ENCODE data around the gene PODNL1. TPM values are rescaled to one million over a fixed set of nuclear protein-coding genes. Genes with fewer than 3 reads are reported as not detected.

PODNL1 gene
- total and polyA plus RNA-seq, 8 donors = 0.92 to 3.4 (median 1.3) TPM; not detected in 5

- Histone ChIP-seq H3K4me1 (peaks cover 35 to 50% (median 36%) of the 10 kb centered on the region in 4 donors), H3K4me3 (no peak overlapping the region), H3K27ac (peak overlapping the region in 1 of 5 donors; percentile 10), H3K9me3 (no peaks in the 10 kb centered on the region), H3K36me3 (peaks cover 4 to 46% (median 36%) of the 10 kb centered on the region in 4 donors), H3K27me3 (no peaks in the 10 kb centered on the region)
- TF ChIP-seq POLR2AphosphoS5 (IDR thresholded peaks at IDR 0.05) (no peak), POLR2A (IDR thresholded peaks at IDR 0.05) (no peak), EP300 (IDR thresholded peaks at IDR 0.05) (no peak), CTCF (IDR thresholded peaks at IDR 0.05) (no peak)
- no peak for DNase-seq
- intact Hi-C loops (cut with DNase I; ENCODE audit: low total_unique reads) = no loop called here
- 97 to 99% (median 98%) methylated on average over 5 to 9 of the region's 9 CpGs for WGBS, 5 donors
Observed at GRCh38 chr19:13982773-13983172, 44.6 kb upstream of the PODNL1 start.

- 94 to 96% (median 94%) methylated on average over 10 to 17 of the region's 17 CpGs for WGBS, 5 donors
- no peak for TF ChIP-seq EP300 (IDR thresholded peaks at IDR 0.05)
- no peak for TF ChIP-seq POLR2A (IDR thresholded peaks at IDR 0.05)
- TF ChIP-seq POLR2AphosphoS5 (IDR thresholded peaks at IDR 0.05) = no peak
- no peak for TF ChIP-seq CTCF (IDR thresholded peaks at IDR 0.05)
- intact Hi-C loops (cut with DNase I; ENCODE audit: low total_unique reads) = no loop called here
- H3K27ac ChIP-seq = no peak overlapping the region
- H3K4me3 ChIP-seq = no peak overlapping the region
- no peaks in the 10 kb centered on the region for H3K27me3 ChIP-seq
- DNase-seq = peak in 1 of 2 donors; percentile 57
- H3K36me3 ChIP-seq = peaks cover 4 to 48% (median 34%) of the 10 kb centered on the region in 4 donors
- H3K9me3 ChIP-seq = no peaks in the 10 kb centered on the region
- H3K4me1 ChIP-seq = peaks cover 28 to 43% (median 30%) of the 10 kb centered on the region in 4 donors
Observed at GRCh38 chr19:13981988-13982501, 43.8 kb upstream of the PODNL1 start.

GRCh38 chr19:13981467-13981866, 43.2 kb upstream of the PODNL1 start:
- DNase-seq = no peak
- H3K36me3 ChIP-seq = peaks cover 4 to 49% (median 38%) of the 10 kb centered on the region in 4 donors
- WGBS, 5 donors = 80 to 87% (median 85%) methylated on average over 7 to 9 of the region's 9 CpGs
- H3K27ac ChIP-seq = no peak overlapping the region
- intact Hi-C loops (cut with DNase I; ENCODE audit: low total_unique reads) = no loop called here
- H3K4me1 ChIP-seq = peaks cover 24 to 37% (median 26%) of the 10 kb centered on the region in 4 donors
- no peaks in the 10 kb centered on the region for H3K27me3 ChIP-seq
- H3K9me3 ChIP-seq = no peaks in the 10 kb centered on the region
- no peak for TF ChIP-seq POLR2AphosphoS5 (IDR thresholded peaks at IDR 0.05)
- no peak for TF ChIP-seq EP300 (IDR thresholded peaks at IDR 0.05)
- no peak for TF ChIP-seq POLR2A (IDR thresholded peaks at IDR 0.05)
- no peak for TF ChIP-seq CTCF (IDR thresholded peaks at IDR 0.05)
- no peak overlapping the region for H3K4me3 ChIP-seq

GRCh38 chr19:13981021-13981420, 42.8 kb upstream of the PODNL1 start:
- peaks cover 20 to 33% (median 25%) of the 10 kb centered on the region in 4 donors for H3K4me1 ChIP-seq
- no peaks in the 10 kb centered on the region for H3K27me3 ChIP-seq
- no peak for TF ChIP-seq EP300 (IDR thresholded peaks at IDR 0.05)
- TF ChIP-seq POLR2AphosphoS5 (IDR thresholded peaks at IDR 0.05) = no peak
- TF ChIP-seq CTCF (IDR thresholded peaks at IDR 0.05) = no peak
- no peak for TF ChIP-seq POLR2A (IDR thresholded peaks at IDR 0.05)
- no peak overlapping the region for H3K4me3 ChIP-seq
- intact Hi-C loops (cut with DNase I; ENCODE audit: low total_unique reads) = no loop called here
- H3K27ac ChIP-seq = no peak overlapping the region
- H3K9me3 ChIP-seq = no peaks in the 10 kb centered on the region
- H3K36me3 ChIP-seq = peaks cover 4 to 54% (median 43%) of the 10 kb centered on the region in 4 donors
- DNase-seq = no peak
- WGBS, 5 donors = 92 to 96% (median 95%) methylated on average over 4 to 5 of the region's 5 CpGs
